HG03039 (cell line): Measurements from ENCODE around the gene MOB2.
"Not testable (repeated sequence)": the region's sequence is repeated elsewhere in the genome, so short reads cannot be mapped to it uniquely, and the experiment has no call there.

Experiments
- ATAC-seq: cut with Tn5 transposase; IDR thresholded peaks from one replicate; pipeline ENCODE4 v1.9.1; 2021; ENCODE audit warnings: mild to moderate bottlenecking, moderate library complexity; ENCODE audit not compliant: unreplicated experiment

Gene MOB2

GRCh38 chr11:1446623-1447022, 40.0 kb downstream of the MOB2 start:
- no peak for ATAC-seq

GRCh38 chr11:1445741-1446445, 40.7 kb downstream of the MOB2 start:
- no peak for ATAC-seq

- ATAC-seq: no peak
Observed at GRCh38 chr11:1444823-1445422, 41.7 kb downstream of the MOB2 start.

GRCh38 chr11:1444321-1444720, 42.3 kb downstream of the MOB2 start:
- ATAC-seq: no peak

GRCh38 chr11:1443737-1444136, 42.8 kb downstream of the MOB2 start:
- no peak for ATAC-seq

GRCh38 chr11:1442807-1443366, 43.7 kb downstream of the MOB2 start:
- no peak for ATAC-seq

- no peak for ATAC-seq
Observed at GRCh38 chr11:1442163-1442562, 44.4 kb downstream of the MOB2 start.

- ATAC-seq: no peak
Observed at GRCh38 chr11:1440496-1440895, 46.1 kb downstream of the MOB2 start.

- ATAC-seq: no peak
Observed at GRCh38 chr11:1440066-1440465, 46.5 kb downstream of the MOB2 start.

- ATAC-seq: no peak
Observed at GRCh38 chr11:1439341-1439740, 47.2 kb downstream of the MOB2 start.

- no peak for ATAC-seq
Observed at GRCh38 chr11:1438967-1439330, 47.6 kb downstream of the MOB2 start.

GRCh38 chr11:1438261-1438966, 48.2 kb downstream of the MOB2 start:
- no peak for ATAC-seq

- ATAC-seq: no peak
Observed at GRCh38 chr11:1437500-1437899, 49.1 kb downstream of the MOB2 start.

- ATAC-seq: no peak
Observed at GRCh38 chr11:1436468-1437039, 50.0 kb downstream of the MOB2 start.

- no peak for ATAC-seq
Observed at GRCh38 chr11:1435820-1436467, 50.6 kb downstream of the MOB2 start.

GRCh38 chr11:1435479-1435819, 51.1 kb downstream of the MOB2 start:
- ATAC-seq: not testable (repeated sequence)

GRCh38 chr11:1433977-1434640, 52.5 kb downstream of the MOB2 start:
- ATAC-seq: no peak

- ATAC-seq: no peak
Observed at GRCh38 chr11:1433568-1433967, 53.0 kb downstream of the MOB2 start.

GRCh38 chr11:1428762-1429316, 57.7 kb downstream of the MOB2 start:
- ATAC-seq: no peak

- no peak for ATAC-seq
Observed at GRCh38 chr11:1425439-1425838, 61.1 kb downstream of the MOB2 start.
